Upper lobe of right lung (tissue), 1 donor: ENCODE data around the gene PPFIA2. TPM values are rescaled to one million over a fixed set of nuclear protein-coding genes. Genes with fewer than 3 reads are reported as not detected.

ENCODE experiments used
- ATAC-seq: fragments of 200-7000 bp; cut with Tn5 transposase; one replicate; pipeline ENCODE4 v1.9.1; 2020; ENCODE audit warnings: mild to moderate bottlenecking, moderate library complexity
- DNase-seq: peaks from one replicate; pipeline ENCODE4 v3.0.0-alpha.2; 2020
- H3K27ac ChIP-seq: fragments of 200-600 bp; one replicate; pipeline ENCODE4 v1.8.0; 2022
- H3K27me3 ChIP-seq: fragments of 200-600 bp; one replicate; pipeline ENCODE4 v1.8.0; 2022; ENCODE audit warnings: mild to moderate bottlenecking
- H3K36me3 ChIP-seq: fragments of 200-600 bp; one replicate; pipeline ENCODE4 v1.8.0; 2022
- H3K4me1 ChIP-seq: fragments of 200-600 bp; one replicate; pipeline ENCODE4 v1.8.0; 2022
- H3K4me3 ChIP-seq: fragments of 200-600 bp; one replicate; pipeline ENCODE4 v1.8.0; 2022; ENCODE audit warnings: mild to moderate bottlenecking
- H3K9me3 ChIP-seq: fragments of 200-600 bp; one replicate; pipeline ENCODE4 v1.8.0; 2022
- intact Hi-C: fragments of 100-400 bp; cut with DNase I; formaldehyde crosslinking; loops from one replicate; pipeline ENCODE4 v1.11.0; 2022
- total RNA-seq: library from RNA; stranded (reverse); fragmentation: NEBNext Ultra II Directional; extraction: Animal tissue kit (Norgen Biotek cat#: 25700); gene quantifications from one replicate; pipeline ENCODE4 v1.2.1, GENCODE V29; 2021
- TF ChIP-seq, protein P1 (sequence below): fragments of 200-600 bp; IDR thresholded peaks from one replicate; pipeline ENCODE4 v1.8.0; 2022; ENCODE audit warnings: antibody characterized with exemption
- donor health status: DM: no; HTN: yes; CAD: no; lungs with severe emphysema.

The PPFIA2 gene
- total RNA-seq, 1 donor from 2014 or later, result 1.4 TPM

GRCh38 chr12:81572411-81572810 lies 186.7 kb downstream of the PPFIA2 start:
- no peaks in the 10 kb centered on the region for H3K4me1 ChIP-seq
- no peak overlapping the region for H3K4me3 ChIP-seq
- H3K27me3 ChIP-seq, result no peaks in the 10 kb centered on the region
- intact Hi-C loops, result no loop called here
- ATAC-seq, result no peak
- H3K36me3 ChIP-seq, result no peaks in the 10 kb centered on the region
- no peak for DNase-seq
- TF ChIP-seq, protein P1, sequence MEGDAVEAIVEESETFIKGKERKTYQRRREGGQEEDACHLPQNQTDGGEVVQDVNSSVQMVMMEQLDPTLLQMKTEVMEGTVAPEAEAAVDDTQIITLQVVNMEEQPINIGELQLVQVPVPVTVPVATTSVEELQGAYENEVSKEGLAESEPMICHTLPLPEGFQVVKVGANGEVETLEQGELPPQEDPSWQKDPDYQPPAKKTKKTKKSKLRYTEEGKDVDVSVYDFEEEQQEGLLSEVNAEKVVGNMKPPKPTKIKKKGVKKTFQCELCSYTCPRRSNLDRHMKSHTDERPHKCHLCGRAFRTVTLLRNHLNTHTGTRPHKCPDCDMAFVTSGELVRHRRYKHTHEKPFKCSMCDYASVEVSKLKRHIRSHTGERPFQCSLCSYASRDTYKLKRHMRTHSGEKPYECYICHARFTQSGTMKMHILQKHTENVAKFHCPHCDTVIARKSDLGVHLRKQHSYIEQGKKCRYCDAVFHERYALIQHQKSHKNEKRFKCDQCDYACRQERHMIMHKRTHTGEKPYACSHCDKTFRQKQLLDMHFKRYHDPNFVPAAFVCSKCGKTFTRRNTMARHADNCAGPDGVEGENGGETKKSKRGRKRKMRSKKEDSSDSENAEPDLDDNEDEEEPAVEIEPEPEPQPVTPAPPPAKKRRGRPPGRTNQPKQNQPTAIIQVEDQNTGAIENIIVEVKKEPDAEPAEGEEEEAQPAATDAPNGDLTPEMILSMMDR, result no peak
- no peak overlapping the region for H3K27ac ChIP-seq
- no peaks in the 10 kb centered on the region for H3K9me3 ChIP-seq

- Histone ChIP-seq H3K27ac (no peak overlapping the region), H3K27me3 (no peaks in the 10 kb centered on the region), H3K4me1 (no peaks in the 10 kb centered on the region), H3K36me3 (no peaks in the 10 kb centered on the region), H3K4me3 (no peak overlapping the region), H3K9me3 (no peaks in the 10 kb centered on the region)
- intact Hi-C loops, result no loop called here
- DNase-seq (no peak), ATAC-seq (no peak)
- TF ChIP-seq, protein P1, result no peak
Observed at GRCh38 chr12:81570234-81570633, 188.9 kb downstream of the PPFIA2 start.

GRCh38 chr12:81564237-81564636 lies 194.9 kb downstream of the PPFIA2 start:
- intact Hi-C loops, result no loop called here
- Histone ChIP-seq H3K36me3 (no peaks in the 10 kb centered on the region), H3K4me1 (no peaks in the 10 kb centered on the region), H3K27me3 (no peaks in the 10 kb centered on the region), H3K4me3 (no peak overlapping the region), H3K27ac (no peak overlapping the region), H3K9me3 (no peaks in the 10 kb centered on the region)
- DNase-seq (no peak), ATAC-seq (no peak)
- TF ChIP-seq, protein P1, result no peak

DNA sequence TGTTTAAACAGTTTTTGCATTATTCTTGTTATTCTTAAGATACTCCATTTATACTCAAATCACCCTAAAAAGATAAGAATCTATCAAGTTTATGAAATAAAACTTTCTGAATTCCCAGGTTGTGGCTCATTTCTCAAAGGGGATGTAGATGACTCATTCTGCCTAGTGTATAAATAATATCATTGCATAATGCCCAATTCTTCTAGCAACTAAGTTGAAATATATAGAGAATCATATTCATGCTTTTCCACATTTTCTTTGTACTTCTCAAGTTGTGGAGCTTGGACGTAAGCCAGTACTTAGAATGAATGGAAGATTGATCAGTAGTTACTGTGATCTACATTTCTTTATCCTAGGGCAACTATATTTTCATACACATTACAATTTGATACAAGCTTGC lies 201.1 kb downstream of the PPFIA2 start:
- H3K27ac ChIP-seq, result no peak overlapping the region
- no peaks in the 10 kb centered on the region for H3K9me3 ChIP-seq
- no peak overlapping the region for H3K4me3 ChIP-seq
- DNase-seq (no peak), ATAC-seq (no peak)
- intact Hi-C loops, result no loop called here
- TF ChIP-seq, protein P1, result no peak
- no peaks in the 10 kb centered on the region for H3K4me1 ChIP-seq
- no peaks in the 10 kb centered on the region for H3K36me3 ChIP-seq
- no peaks in the 10 kb centered on the region for H3K27me3 ChIP-seq

DNA sequence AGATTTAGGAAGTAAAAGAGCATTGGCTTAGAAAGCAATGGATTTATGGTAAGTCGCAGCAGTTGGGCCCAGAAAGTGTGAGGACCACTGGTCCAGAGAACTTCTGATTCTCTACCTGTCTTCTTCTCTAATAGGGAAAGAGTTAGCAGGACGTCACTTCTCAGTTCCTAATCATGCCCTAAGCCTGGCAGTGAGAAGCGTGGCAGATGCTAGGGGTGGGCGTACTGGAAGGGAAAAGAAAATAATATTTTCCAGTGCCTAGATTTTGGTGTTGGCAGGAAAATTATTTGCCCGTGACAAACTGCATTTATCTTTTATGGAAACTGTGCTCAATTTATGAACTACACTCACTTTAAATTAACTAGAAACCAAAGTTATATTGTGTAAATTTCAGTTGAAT lies 212.3 kb downstream of the PPFIA2 start:
- Histone ChIP-seq H3K36me3 (no peaks in the 10 kb centered on the region), H3K27ac (no peak overlapping the region), H3K4me3 (no peak overlapping the region), H3K4me1 (no peaks in the 10 kb centered on the region), H3K9me3 (no peaks in the 10 kb centered on the region), H3K27me3 (no peaks in the 10 kb centered on the region)
- TF ChIP-seq, protein P1, result no peak
- ATAC-seq (no peak), DNase-seq (no peak)
- intact Hi-C loops, result no loop called here

- intact Hi-C loops, result no loop called here
Observed at GRCh38 chr12:81543621-81544139, 215.5 kb downstream of the PPFIA2 start.

More at GRCh38 chr12:81543621-81544139, 215.5 kb downstream of the PPFIA2 start:
- H3K4me3 ChIP-seq, result no peak overlapping the region
- H3K27ac ChIP-seq, result no peak overlapping the region
- no peaks in the 10 kb centered on the region for H3K27me3 ChIP-seq
- ATAC-seq, result no peak
- no peaks in the 10 kb centered on the region for H3K9me3 ChIP-seq
- H3K36me3 ChIP-seq, result no peaks in the 10 kb centered on the region
- no peaks in the 10 kb centered on the region for H3K4me1 ChIP-seq
- DNase-seq, result no peak
- TF ChIP-seq, protein P1, result no peak
